H54 (cell line): Measurements from ENCODE around the gene NOM1.

Experiments
- DNase-seq: peaks from one replicate; pipeline ENCODE4 v3.0.0; 2011; ENCODE audit warnings: low spot score, mixed read lengths; ENCODE audit not compliant: insufficient read length
- FAIRE-seq: peaks from 3 replicates; lab custom pipeline; 2011; peaks lifted over from hg19 to GRCh38; lab: Jason Lieb, UNC
- POLR2A ChIP-seq: IDR thresholded peaks from 2 replicates; pipeline ENCODE4 v1.6.1; 2011; ENCODE audit warnings: low read depth, mild to moderate bottlenecking, low read length

Gene NOM1

GRCh38 chr7:156984174-156984891 lies 34.8 kb downstream of the NOM1 start:
- no peak for TF ChIP-seq POLR2A
- DNase-seq (no peak), FAIRE-seq (no peak)

GRCh38 chr7:156985101-156985992 lies 35.8 kb downstream of the NOM1 start:
- FAIRE-seq (no peak), DNase-seq (no peak)
- no peak for TF ChIP-seq POLR2A

- no peak for DNase-seq
- no peak for TF ChIP-seq POLR2A
- no peak for FAIRE-seq
Measured at GRCh38 chr7:156986378-156986777, 36.9 kb downstream of the NOM1 start.

GRCh38 chr7:156988343-156989185 lies 39.1 kb downstream of the NOM1 start:
- FAIRE-seq (no peak), DNase-seq (no peak)
- TF ChIP-seq POLR2A = no peak

- DNase-seq = no peak
- no peak for TF ChIP-seq POLR2A
- FAIRE-seq = no peak
Measured at GRCh38 chr7:156989766-156990535, 40.4 kb downstream of the NOM1 start.

- no peak for FAIRE-seq
- DNase-seq = no peak
Measured at GRCh38 chr7:156993021-156993924, 43.8 kb downstream of the NOM1 start.

GRCh38 chr7:156993925-156994235 lies 44.4 kb downstream of the NOM1 start:
- FAIRE-seq (no peak), DNase-seq (no peak)
- TF ChIP-seq POLR2A = no peak

More at GRCh38 chr7:156993021-156993924, 43.8 kb downstream of the NOM1 start:
- no peak for TF ChIP-seq POLR2A

GRCh38 chr7:156994417-156994816 lies 44.9 kb downstream of the NOM1 start:
- TF ChIP-seq POLR2A = no peak
- DNase-seq = no peak
- FAIRE-seq = no peak

- FAIRE-seq = no peak
- no peak for DNase-seq
- TF ChIP-seq POLR2A = no peak
Measured at GRCh38 chr7:156998988-156999957, 49.8 kb downstream of the NOM1 start.

GRCh38 chr7:156999958-157000726 lies 50.6 kb downstream of the NOM1 start:
- TF ChIP-seq POLR2A = no peak
- DNase-seq = no peak
- FAIRE-seq = no peak
